ENCODE data around the gene P2RX2. TPM values are rescaled to one million over a fixed set of nuclear protein-coding genes. Genes with fewer than 3 reads are reported as not detected.

P2RX2 gene
- total RNA-seq, 1 donor from 2014 or later = not detected

DNA sequence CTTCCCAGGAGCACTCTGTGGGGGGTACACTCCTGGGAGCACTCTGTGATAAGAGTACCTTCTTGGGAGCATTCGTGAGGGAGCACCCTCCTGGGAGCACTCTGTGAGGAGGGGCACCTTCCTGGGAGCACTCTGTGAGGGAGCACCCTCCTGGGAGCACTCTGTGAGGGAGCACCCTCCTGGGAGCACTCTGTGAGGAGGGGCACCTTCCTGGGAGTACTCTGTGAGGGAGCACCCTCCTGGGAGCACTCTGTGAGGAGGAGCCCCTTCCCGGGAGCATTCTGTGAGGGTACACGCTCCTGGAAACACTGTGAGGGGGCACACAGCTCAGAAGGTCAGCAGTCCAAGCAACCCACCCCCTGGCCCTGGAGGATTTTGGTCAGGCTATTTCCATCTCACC is 30.8 kb upstream of the P2RX2 start:
- Histone ChIP-seq H3K4me3 (no peak overlapping the region), H3K27me3 (no peaks in the 10 kb centered on the region), H3K9me3 (no peaks in the 10 kb centered on the region), H3K36me3 (peaks cover 0 to 6% of the 10 kb centered on the region in 2 donors), H3K27ac (no peak overlapping the region), H3K4me1 (no peaks in the 10 kb centered on the region)
- TF ChIP-seq POLR2AphosphoS5 (IDR thresholded peaks at IDR 0.05; ENCODE audit: insufficient read depth in 1 of 2, low read depth in 1 of 2) (no peak), POLR2A (IDR thresholded peaks at IDR 0.05) (no peak)
- TF ChIP-seq, protein P1, sequence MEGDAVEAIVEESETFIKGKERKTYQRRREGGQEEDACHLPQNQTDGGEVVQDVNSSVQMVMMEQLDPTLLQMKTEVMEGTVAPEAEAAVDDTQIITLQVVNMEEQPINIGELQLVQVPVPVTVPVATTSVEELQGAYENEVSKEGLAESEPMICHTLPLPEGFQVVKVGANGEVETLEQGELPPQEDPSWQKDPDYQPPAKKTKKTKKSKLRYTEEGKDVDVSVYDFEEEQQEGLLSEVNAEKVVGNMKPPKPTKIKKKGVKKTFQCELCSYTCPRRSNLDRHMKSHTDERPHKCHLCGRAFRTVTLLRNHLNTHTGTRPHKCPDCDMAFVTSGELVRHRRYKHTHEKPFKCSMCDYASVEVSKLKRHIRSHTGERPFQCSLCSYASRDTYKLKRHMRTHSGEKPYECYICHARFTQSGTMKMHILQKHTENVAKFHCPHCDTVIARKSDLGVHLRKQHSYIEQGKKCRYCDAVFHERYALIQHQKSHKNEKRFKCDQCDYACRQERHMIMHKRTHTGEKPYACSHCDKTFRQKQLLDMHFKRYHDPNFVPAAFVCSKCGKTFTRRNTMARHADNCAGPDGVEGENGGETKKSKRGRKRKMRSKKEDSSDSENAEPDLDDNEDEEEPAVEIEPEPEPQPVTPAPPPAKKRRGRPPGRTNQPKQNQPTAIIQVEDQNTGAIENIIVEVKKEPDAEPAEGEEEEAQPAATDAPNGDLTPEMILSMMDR (IDR thresholded peaks at IDR 0.05) = no peak
- intact Hi-C loops (cut with DNase I) = no loop called here
- no peak for DNase-seq (ENCODE audit: extremely low spot score in 2 of 2)

DNA sequence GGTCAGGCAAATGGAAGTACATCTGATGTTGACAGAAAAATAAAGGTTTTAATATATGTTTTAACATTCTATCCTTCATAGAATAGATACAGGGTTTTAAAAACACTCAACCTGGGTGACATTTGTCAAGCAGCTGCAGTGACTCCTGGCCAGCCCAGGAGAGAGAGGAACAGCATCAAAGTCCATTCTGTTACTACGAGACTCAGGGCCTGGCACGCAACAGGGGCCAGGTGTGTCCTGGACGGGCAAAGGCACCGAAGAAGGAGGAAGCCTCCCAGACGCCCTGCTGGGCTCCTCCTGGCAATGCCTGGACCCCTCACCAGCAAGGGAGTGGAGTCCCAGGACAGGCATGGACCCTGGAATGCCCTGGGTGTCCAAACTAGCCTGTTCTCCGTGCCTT is 30.3 kb upstream of the P2RX2 start:
- Histone ChIP-seq H3K36me3 (peaks cover 0 to 6% of the 10 kb centered on the region in 2 donors), H3K4me3 (no peak overlapping the region), H3K4me1 (no peaks in the 10 kb centered on the region), H3K9me3 (no peaks in the 10 kb centered on the region), H3K27ac (no peak overlapping the region), H3K27me3 (no peaks in the 10 kb centered on the region)
- no peak for TF ChIP-seq POLR2A (IDR thresholded peaks at IDR 0.05)
- TF ChIP-seq, protein P1 (IDR thresholded peaks at IDR 0.05) = no peak
- no peak for TF ChIP-seq POLR2AphosphoS5 (IDR thresholded peaks at IDR 0.05; ENCODE audit: insufficient read depth in 1 of 2, low read depth in 1 of 2)
- intact Hi-C loops (cut with DNase I) = no loop called here
- no peak for DNase-seq (ENCODE audit: extremely low spot score in 2 of 2)

DNA sequence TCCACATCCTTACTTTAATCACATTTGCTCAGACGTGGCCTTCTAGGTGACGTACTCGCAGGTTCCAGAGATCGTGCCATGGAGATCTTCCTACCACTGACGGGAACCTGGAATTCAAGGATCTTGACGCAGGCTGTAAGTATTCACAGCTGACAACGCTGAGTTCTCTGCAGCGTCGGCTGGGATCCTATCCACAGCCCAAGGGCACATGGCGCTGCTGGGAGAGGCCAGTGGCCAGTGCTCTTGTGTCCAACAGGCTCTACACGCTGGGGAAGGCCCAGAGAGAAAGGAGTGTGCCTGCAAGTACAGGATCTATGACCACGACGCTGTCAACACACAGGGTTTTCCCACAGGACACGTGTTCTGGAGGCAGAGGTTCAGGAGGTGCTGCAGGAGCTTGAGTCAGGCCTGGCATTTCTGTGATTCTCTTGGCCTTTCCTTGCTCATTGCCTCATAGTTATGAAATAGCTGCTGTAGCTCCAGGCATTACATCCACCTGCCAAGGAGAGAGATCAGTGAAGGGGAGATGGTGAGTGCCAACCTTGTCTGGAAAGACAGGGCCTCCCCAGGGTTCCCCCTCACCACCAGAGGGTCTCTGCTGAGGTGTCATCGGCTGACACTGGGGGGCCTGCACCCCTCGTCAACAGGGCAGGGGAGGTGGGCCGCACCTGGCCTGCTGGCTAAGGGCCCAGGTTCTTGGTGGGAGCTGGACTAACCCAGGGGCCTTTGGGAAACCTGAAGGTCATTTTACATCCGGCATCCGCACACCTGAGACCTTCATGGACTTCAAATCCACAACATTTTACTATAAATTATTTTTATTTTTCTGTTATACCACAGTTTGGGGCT is 29.5 kb upstream of the P2RX2 start:
- H3K27ac ChIP-seq = no peak overlapping the region
- intact Hi-C loops (cut with DNase I) = no loop called here
- peaks cover 5% of the 10 kb centered on the region for H3K4me1 ChIP-seq
- no peaks in the 10 kb centered on the region for H3K9me3 ChIP-seq
- H3K4me3 ChIP-seq = no peak overlapping the region
- TF ChIP-seq, protein P1 (IDR thresholded peaks at IDR 0.05) = no peak
- no peak for TF ChIP-seq POLR2A (IDR thresholded peaks at IDR 0.05)
- TF ChIP-seq POLR2AphosphoS5 (IDR thresholded peaks at IDR 0.05; ENCODE audit: insufficient read depth in 1 of 2, low read depth in 1 of 2) = no peak
- no peak for DNase-seq (ENCODE audit: extremely low spot score in 2 of 2)
- H3K36me3 ChIP-seq = peaks cover 0 to 6% of the 10 kb centered on the region in 2 donors
- H3K27me3 ChIP-seq = no peaks in the 10 kb centered on the region

DNA sequence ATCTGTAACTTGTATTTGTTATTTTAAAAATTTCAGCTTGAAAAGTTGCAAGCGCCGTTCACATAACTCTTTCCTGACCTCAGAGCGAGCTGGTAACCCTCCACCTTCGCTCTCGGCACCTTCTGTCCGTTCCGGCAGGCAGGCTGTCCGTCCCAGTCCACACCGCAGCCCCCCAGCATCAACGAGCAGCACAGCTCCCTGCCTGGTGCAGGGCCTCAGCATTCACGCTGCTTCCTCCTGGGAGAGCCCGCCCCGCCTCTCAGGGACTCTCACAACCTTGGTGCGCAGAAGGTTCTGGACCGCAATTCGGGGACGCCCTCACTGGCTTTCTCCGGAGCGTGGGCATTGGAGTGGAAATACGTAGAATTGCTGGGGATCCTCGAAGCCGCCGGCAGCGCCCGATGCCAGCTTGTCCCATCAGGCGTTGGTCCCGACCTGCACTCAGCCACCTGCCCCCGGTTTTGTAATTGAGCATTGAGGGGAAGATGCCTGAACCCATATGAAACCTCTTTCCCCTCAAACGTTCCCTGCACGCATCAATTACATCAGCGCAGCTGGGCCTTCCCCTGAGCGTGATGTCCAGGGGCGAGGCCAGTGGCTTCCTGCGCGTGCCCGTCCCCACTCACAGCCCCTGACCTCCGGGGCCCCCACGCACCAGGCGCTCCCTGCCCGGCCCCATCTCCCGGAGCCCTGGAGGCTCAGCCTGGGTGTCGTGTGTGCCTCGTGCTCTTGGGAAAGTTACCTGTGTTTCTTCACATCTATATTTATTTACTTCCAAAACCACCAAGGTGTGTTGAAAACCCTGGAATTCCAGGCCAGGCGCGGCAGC is 27.3 kb upstream of the P2RX2 start:
- no peaks in the 10 kb centered on the region for H3K27me3 ChIP-seq
- no peak for DNase-seq (ENCODE audit: extremely low spot score in 2 of 2)
- intact Hi-C loops (cut with DNase I) = no loop called here
- TF ChIP-seq POLR2AphosphoS5 (IDR thresholded peaks at IDR 0.05; ENCODE audit: insufficient read depth in 1 of 2, low read depth in 1 of 2) (no peak), POLR2A (IDR thresholded peaks at IDR 0.05) (no peak)
- TF ChIP-seq, protein P1 (IDR thresholded peaks at IDR 0.05) = no peak
- peaks cover 5% of the 10 kb centered on the region for H3K4me1 ChIP-seq
- no peak overlapping the region for H3K27ac ChIP-seq
- no peak overlapping the region for H3K4me3 ChIP-seq
- H3K9me3 ChIP-seq = no peaks in the 10 kb centered on the region
- no peaks in the 10 kb centered on the region for H3K36me3 ChIP-seq
